ENCODE results near the gene RHOD. TPM values are rescaled to one million over a fixed set of nuclear protein-coding genes. Genes with fewer than 3 reads are reported as not detected.

The RHOD gene
- total RNA-seq, 1 experiment from 2014 or later, result 33.5 TPM

DNA sequence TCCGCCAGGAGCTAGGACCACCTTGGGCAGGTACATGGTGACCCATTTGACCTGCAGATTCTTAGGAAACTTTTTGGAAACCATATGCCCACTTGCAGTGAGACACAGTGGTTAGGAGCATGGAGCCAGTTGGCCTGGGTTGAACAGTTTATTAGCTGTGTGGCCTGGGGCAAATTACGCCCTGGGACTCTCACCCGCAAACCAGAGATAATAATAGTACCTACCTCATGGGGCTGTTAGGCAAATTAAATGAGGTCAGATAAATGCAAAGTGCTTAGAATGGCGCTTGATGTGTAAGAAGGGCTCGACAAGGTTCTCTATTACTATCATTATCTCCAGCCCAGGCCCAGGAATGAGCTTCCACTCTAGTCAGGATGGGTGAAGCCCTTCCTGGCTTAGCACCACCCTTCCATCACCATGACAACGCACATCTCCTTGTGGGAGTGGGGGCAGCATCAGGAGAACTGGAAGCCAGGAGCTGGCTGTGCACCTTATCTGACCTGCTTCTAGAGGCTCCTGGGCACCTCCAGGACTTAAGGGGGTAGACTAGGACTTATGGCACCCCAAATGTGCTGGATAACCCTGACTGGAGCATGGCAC lies 28.6 kb upstream of the RHOD start:
- Histone ChIP-seq H3K4me3 (ENCODE audit: low read depth in 2 of 2, low read length in 2 of 2) (no peak overlapping the region), H3K27me3 (ENCODE audit: control insufficient read depth, insufficient read depth, low read length) (no peaks in the 10 kb centered on the region), H3K4me1 (ENCODE audit: control insufficient read depth, insufficient read depth, low read length) (peaks cover 11% of the 10 kb centered on the region; the same call in 1 of the 2 replicates), H3K9me3 (ENCODE audit: control insufficient read depth, insufficient read depth, low read depth, low read length) (no peaks in the 10 kb centered on the region), H3K27ac (ENCODE audit: low read length) (no peak overlapping the region), H3K36me3 (ENCODE audit: control insufficient read depth, insufficient read depth, low read length) (no peaks in the 10 kb centered on the region)
- no TSS peak for BruUV-seq (replicated peaks)
- ChIA-PET CTCF (interaction anchor here (0.6 to 1.0 kb wide), 2 partner anchors 10 to 22 kb away, joined by 3 to 9 read pairs; no protein-coding TSS in a partner anchor), POLR2A (no interaction called here)
- intact Hi-C loops (cut with micrococcal nuclease; ENCODE audit: unreplicated experiment), result no loop called here
- ATAC-seq, result no peak
- in situ Hi-C loops (cut with HindIII; ENCODE audit: low pct_unique_long_range_greater_than_20kb, low sequenced_read_pairs), result no loop called here
- no peak for DNase-seq (ENCODE audit: low read depth, low spot score)
- TF ChIP-seq TCF7L2 (IDR thresholded peaks at IDR 0.05; ENCODE audit: low read depth, low read length), result no peak
- TF ChIP-seq, protein P1, sequence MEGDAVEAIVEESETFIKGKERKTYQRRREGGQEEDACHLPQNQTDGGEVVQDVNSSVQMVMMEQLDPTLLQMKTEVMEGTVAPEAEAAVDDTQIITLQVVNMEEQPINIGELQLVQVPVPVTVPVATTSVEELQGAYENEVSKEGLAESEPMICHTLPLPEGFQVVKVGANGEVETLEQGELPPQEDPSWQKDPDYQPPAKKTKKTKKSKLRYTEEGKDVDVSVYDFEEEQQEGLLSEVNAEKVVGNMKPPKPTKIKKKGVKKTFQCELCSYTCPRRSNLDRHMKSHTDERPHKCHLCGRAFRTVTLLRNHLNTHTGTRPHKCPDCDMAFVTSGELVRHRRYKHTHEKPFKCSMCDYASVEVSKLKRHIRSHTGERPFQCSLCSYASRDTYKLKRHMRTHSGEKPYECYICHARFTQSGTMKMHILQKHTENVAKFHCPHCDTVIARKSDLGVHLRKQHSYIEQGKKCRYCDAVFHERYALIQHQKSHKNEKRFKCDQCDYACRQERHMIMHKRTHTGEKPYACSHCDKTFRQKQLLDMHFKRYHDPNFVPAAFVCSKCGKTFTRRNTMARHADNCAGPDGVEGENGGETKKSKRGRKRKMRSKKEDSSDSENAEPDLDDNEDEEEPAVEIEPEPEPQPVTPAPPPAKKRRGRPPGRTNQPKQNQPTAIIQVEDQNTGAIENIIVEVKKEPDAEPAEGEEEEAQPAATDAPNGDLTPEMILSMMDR (IDR thresholded peaks at IDR 0.05), result no peak
- TF ChIP-seq, protein P2, sequence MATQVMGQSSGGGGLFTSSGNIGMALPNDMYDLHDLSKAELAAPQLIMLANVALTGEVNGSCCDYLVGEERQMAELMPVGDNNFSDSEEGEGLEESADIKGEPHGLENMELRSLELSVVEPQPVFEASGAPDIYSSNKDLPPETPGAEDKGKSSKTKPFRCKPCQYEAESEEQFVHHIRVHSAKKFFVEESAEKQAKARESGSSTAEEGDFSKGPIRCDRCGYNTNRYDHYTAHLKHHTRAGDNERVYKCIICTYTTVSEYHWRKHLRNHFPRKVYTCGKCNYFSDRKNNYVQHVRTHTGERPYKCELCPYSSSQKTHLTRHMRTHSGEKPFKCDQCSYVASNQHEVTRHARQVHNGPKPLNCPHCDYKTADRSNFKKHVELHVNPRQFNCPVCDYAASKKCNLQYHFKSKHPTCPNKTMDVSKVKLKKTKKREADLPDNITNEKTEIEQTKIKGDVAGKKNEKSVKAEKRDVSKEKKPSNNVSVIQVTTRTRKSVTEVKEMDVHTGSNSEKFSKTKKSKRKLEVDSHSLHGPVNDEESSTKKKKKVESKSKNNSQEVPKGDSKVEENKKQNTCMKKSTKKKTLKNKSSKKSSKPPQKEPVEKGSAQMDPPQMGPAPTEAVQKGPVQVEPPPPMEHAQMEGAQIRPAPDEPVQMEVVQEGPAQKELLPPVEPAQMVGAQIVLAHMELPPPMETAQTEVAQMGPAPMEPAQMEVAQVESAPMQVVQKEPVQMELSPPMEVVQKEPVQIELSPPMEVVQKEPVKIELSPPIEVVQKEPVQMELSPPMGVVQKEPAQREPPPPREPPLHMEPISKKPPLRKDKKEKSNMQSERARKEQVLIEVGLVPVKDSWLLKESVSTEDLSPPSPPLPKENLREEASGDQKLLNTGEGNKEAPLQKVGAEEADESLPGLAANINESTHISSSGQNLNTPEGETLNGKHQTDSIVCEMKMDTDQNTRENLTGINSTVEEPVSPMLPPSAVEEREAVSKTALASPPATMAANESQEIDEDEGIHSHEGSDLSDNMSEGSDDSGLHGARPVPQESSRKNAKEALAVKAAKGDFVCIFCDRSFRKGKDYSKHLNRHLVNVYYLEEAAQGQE (IDR thresholded peaks at IDR 0.05; ENCODE audit: insufficient read depth in 1 of 2, low read depth in 2 of 2, low read length in 1 of 2), result no peak

DNA sequence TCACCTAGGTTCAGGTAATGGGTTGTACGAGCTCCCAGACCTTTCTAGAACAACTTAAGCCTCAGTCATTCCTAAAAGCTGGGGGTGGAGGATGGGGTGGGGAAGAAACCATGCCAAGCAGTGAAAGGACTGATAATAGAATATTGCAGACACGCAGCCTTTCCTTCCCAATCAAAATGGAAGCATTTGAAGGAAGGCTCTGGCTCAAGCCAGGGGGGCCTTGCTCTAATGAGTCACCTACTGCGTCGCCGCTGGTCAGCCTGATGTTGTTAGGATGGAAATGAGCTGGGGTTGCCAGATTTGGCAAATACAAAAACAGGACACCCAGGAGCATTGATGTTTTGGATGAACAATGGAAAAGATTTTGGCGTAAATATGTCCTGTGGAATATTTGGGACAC lies 27.5 kb upstream of the RHOD start:
- DNase-seq (ENCODE audit: low read depth, low spot score) (no peak), ATAC-seq (no peak)
- ChIA-PET POLR2A (no interaction called here), CTCF (no interaction called here)
- H3K27me3 ChIP-seq (ENCODE audit: control insufficient read depth, insufficient read depth, low read length), result no peaks in the 10 kb centered on the region
- intact Hi-C loops (cut with micrococcal nuclease; ENCODE audit: unreplicated experiment) (no loop called here), in situ Hi-C loops (cut with HindIII; ENCODE audit: low pct_unique_long_range_greater_than_20kb, low sequenced_read_pairs) (no loop called here)
- H3K9me3 ChIP-seq (ENCODE audit: control insufficient read depth, insufficient read depth, low read depth, low read length), result no peaks in the 10 kb centered on the region
- H3K4me3 ChIP-seq (ENCODE audit: low read depth in 2 of 2, low read length in 2 of 2), result no peak overlapping the region
- H3K27ac ChIP-seq (ENCODE audit: low read length), result no peak overlapping the region
- TF ChIP-seq SIN3A (IDR thresholded peaks at IDR 0.05; ENCODE audit: borderline replicate concordance, insufficient read depth, low read depth, low read length) (no peak), TCF7L2 (IDR thresholded peaks at IDR 0.05; ENCODE audit: low read depth, low read length) (no peak), POLR2AphosphoS5 (IDR thresholded peaks at IDR 0.05; ENCODE audit: low read depth, low read length) (no peak)
- TF ChIP-seq, protein P2 (IDR thresholded peaks at IDR 0.05; ENCODE audit: insufficient read depth in 1 of 2, low read depth in 2 of 2, low read length in 1 of 2), result no peak
- TF ChIP-seq, protein P1 (IDR thresholded peaks at IDR 0.05), result no peak
- peaks cover 11% of the 10 kb centered on the region for H3K4me1 ChIP-seq (ENCODE audit: control insufficient read depth, insufficient read depth, low read length)
- no peaks in the 10 kb centered on the region for H3K36me3 ChIP-seq (ENCODE audit: control insufficient read depth, insufficient read depth, low read length)
- no TSS peak for BruUV-seq (replicated peaks)
